B cell (primary cell): ENCODE data around the gene SYT17. TPM values are rescaled to one million over a fixed set of nuclear protein-coding genes. Genes with fewer than 3 reads are reported as not detected.

ENCODE experiments used
- ATAC-seq: fragments of 200-7000 bp; cut with Tn5 transposase; one replicate; pipeline ENCODE4 v1.10.0; 2021; ENCODE audit warnings: low read depth, mild to moderate bottlenecking, moderate number of reproducible peaks, moderate library complexity
- CTCF ChIA-PET: fragments of 350-600 bp; sonication (Branson Sonifier 250); formaldehyde crosslinking; loops from one replicate; lab custom pipeline; 2021; ENCODE audit warnings: antibody characterized with exemption, inconsistent platforms; lab: Charles Lee
- POLR2A ChIA-PET: fragments of 350-600 bp; sonication (Branson Sonifier 250); formaldehyde crosslinking; loops from one replicate; lab custom pipeline; 2021; ENCODE audit warnings: antibody characterized with exemption; lab: Charles Lee
- DNase-seq: peaks from one replicate; pipeline ENCODE4 v3.0.0; 2013
- H2AFZ ChIP-seq: 2 replicates; pipeline ENCODE4 v1.6.1; 2012; ENCODE audit warnings: mild to moderate bottlenecking, low read depth, low read length; ENCODE audit not compliant: insufficient read depth, poor library complexity, severe bottlenecking
- H3K27ac ChIP-seq, 2 donors: 1 replicate in 1 of 2; 2 replicates in 1 of 2; pipeline ENCODE4 v1.5.1; 2012 to 2013; ENCODE audit warnings: low read length in 2 of 2, mild to moderate bottlenecking in 2 of 2, moderate library complexity in 1 of 2
- H3K27me3 ChIP-seq, 4 experiments: fragments of 200-600 bp in 1 of 4; sonication (generic) in 1 of 4; replicated peaks in 1 of 4; 1 replicate in 2 of 4; 2 replicates in 2 of 4; pipeline versions ENCODE4 v1.6.1 to v1.7.0; 2013 to 2016; ENCODE audit warnings: low read length in 3 of 4, mild to moderate bottlenecking in 2 of 4, mixed read lengths in 1 of 4, moderate library complexity in 1 of 4; ENCODE audit not compliant: insufficient read depth in 4 of 4, control insufficient read depth in 3 of 4; ENCODE audit errors: control extremely low read depth in 1 of 4
- H3K36me3 ChIP-seq, 2 experiments: replicated peaks in 1 of 2; 1 replicate in 1 of 2; 2 replicates in 1 of 2; pipeline versions ENCODE4 v1.6.1 to v1.7.1; 2013; ENCODE audit warnings: low read length in 1 of 2; ENCODE audit not compliant: insufficient read depth in 2 of 2, control insufficient read depth in 1 of 2; ENCODE audit errors: control extremely low read depth in 1 of 2, extremely low read depth in 1 of 2
- H3K4me1 ChIP-seq, 2 donors: fragments of 200-600 bp in 1 of 2; sonication (generic) in 1 of 2; 1 replicate in 1 of 2; 2 replicates in 1 of 2; pipeline versions ENCODE4 v1.5.1 to v1.6.1; 2013 to 2017; ENCODE audit warnings: low read length in 2 of 2; ENCODE audit not compliant: control insufficient read depth in 2 of 2, insufficient read depth in 2 of 2
- H3K4me2 ChIP-seq: replicated peaks from 2 replicates; pipeline ENCODE3; 2012; ENCODE audit warnings: mild to moderate bottlenecking, low read depth, low read length; ENCODE audit not compliant: poor library complexity, severe bottlenecking
- H3K4me3 ChIP-seq, 5 experiments: fragments of 200-600 bp in 1 of 5; sonication (generic) in 1 of 5; 1 replicate in 3 of 5; 2 replicates in 2 of 5; pipeline versions ENCODE4 v1.5.1 to v1.7.0; 2011 to 2016; ENCODE audit warnings: low read length in 4 of 5, mild to moderate bottlenecking in 4 of 5, low read depth in 2 of 5, control low read depth in 1 of 5, moderate library complexity in 1 of 5; ENCODE audit not compliant: insufficient read depth in 1 of 5; ENCODE audit errors: control extremely low read depth in 1 of 5, extremely low read depth in 1 of 5
- H3K79me2 ChIP-seq: fragments of 200-600 bp; sonication (generic); one replicate; pipeline ENCODE4 v1.6.0; 2016; ENCODE audit warnings: low read length; ENCODE audit not compliant: control insufficient read depth, insufficient read depth
- H3K9ac ChIP-seq: fragments of 200-600 bp; sonication (generic); 2 replicates; pipeline ENCODE4 v1.6.1; 2017; ENCODE audit warnings: mild to moderate bottlenecking, low read length, moderate library complexity
- H3K9me3 ChIP-seq, 3 donors: one replicate each; pipeline versions ENCODE4 v1.6.1 to v1.7.1; 2013; ENCODE audit warnings: low read length in 2 of 3; ENCODE audit not compliant: control insufficient read depth in 2 of 3, insufficient read depth in 1 of 3; ENCODE audit errors: control extremely low read depth in 1 of 3
- H4K20me1 ChIP-seq: 2 replicates; pipeline ENCODE4 v1.6.0; 2012; ENCODE audit warnings: mild to moderate bottlenecking, low read length; ENCODE audit not compliant: insufficient read depth, control insufficient read depth, poor library complexity, severe bottlenecking
- H3K27ac Mint-ChIP-seq: one replicate; pipeline ENCODE4 v1.8.0; 2021; ENCODE audit warnings: mixed read lengths
- H3K27me3 Mint-ChIP-seq: one replicate; pipeline ENCODE4 v1.8.0; 2021; ENCODE audit warnings: mixed read lengths
- H3K4me1 Mint-ChIP-seq: one replicate; pipeline ENCODE4 v1.8.0; 2021; ENCODE audit warnings: mixed read lengths
- H3K4me3 Mint-ChIP-seq: one replicate; pipeline ENCODE4 v1.8.0; 2021; ENCODE audit warnings: mixed read lengths
- H3K9me3 Mint-ChIP-seq: one replicate; pipeline ENCODE4 v1.8.0; 2022; ENCODE audit warnings: mixed read lengths; ENCODE audit not compliant: insufficient read depth
- CTCF ChIP-seq: fragments of 200-600 bp; IDR thresholded peaks from one replicate; pipeline ENCODE4 v1.8.0; 2022; ENCODE audit warnings: antibody characterized with exemption, mild to moderate bottlenecking
- EZH2 ChIP-seq: IDR thresholded peaks from 2 replicates; pipeline ENCODE4 v1.6.1; 2012; ENCODE audit warnings: borderline replicate concordance, low read depth, mild to moderate bottlenecking, moderate library complexity, low read length; ENCODE audit not compliant: insufficient read depth, poor library complexity, severe bottlenecking
- WGBS: methylation state at CpG from one replicate; pipeline ENCODE4 v1.1.5; 2013; ENCODE audit warnings: missing lambda C conversion rate; ENCODE audit not compliant: insufficient coverage; 5-methylcytosine and 5-hydroxymethylcytosine counted together
- intact Hi-C: fragments of 100-400 bp; cut with micrococcal nuclease; formaldehyde crosslinking; loops from one replicate; pipeline ENCODE4 v1.10.0; 2022
- polyA plus RNA-seq: library from polyadenylated mRNA; depleted of rRNA; stranded (reverse); fragments of >200 nt; gene quantifications from 2 replicates; pipeline ENCODE4 v1.2.3, GENCODE V29; 2012
- total RNA-seq, 2 donors: library from RNA; stranded (reverse); fragments of 120-200 nt in 1 of 2; gene quantifications; 1 replicate in 1 of 2; 2 replicates in 1 of 2; pipeline versions ENCODE4 v1.2.3 to v1.2.4, GENCODE V29; 2013 to 2022

Gene SYT17
- total and polyA plus RNA-seq, 2 donors (not counting 1 experiment from before 2014, with no cell fraction given) = 24.9 to 27.7 TPM

GRCh38 chr16:19170043-19170655 lies 2.1 kb downstream of the SYT17 start:
- Histone ChIP-seq H2AFZ (no peak overlapping the region), H3K4me1 (peaks cover 11 to 35% of the 10 kb centered on the region in 2 donors), H3K27ac (no peak overlapping the region), H3K4me2 (no peak overlapping the region), H3K4me3 (no peak overlapping the region), H3K9ac (no peak overlapping the region), H3K27me3 (peaks cover 0 to 12% (median 0%) of the 10 kb centered on the region in 4 experiments), H3K79me2 (no peaks in the 10 kb centered on the region), H4K20me1 (no peaks in the 10 kb centered on the region), H3K9me3 (no peaks in the 10 kb centered on the region), H3K36me3 (no peaks in the 10 kb centered on the region)
- POLR2A ChIA-PET = no interaction called here
- Mint-ChIP-seq H3K27ac (peak overlapping the region; percentile 50), H3K9me3 (no peaks in the 10 kb centered on the region), H3K4me3 (peak overlapping the region; percentile 81), H3K27me3 (peaks cover 11% of the 10 kb centered on the region), H3K4me1 (peaks cover 43% of the 10 kb centered on the region)
- intact Hi-C loops = no loop called here
- DNase-seq (peak; percentile 11), ATAC-seq (no peak)
- no CpG with 5 or more reads among the region's 7 CpGs for WGBS
- no peak for TF ChIP-seq CTCF
- no peak for TF ChIP-seq EZH2
- CTCF ChIA-PET = interaction anchor here (0.8 to 1.4 kb wide), 2 partner anchors 10 to 84 kb away, joined by 3 to 5 read pairs; no protein-coding TSS in a partner anchor

- TF ChIP-seq EZH2 = no peak
- TF ChIP-seq CTCF = no peak
- H3K4me1 ChIP-seq = peaks cover 11 to 35% of the 10 kb centered on the region in 2 donors
- intact Hi-C loops = no loop called here
- no peak overlapping the region for H2AFZ ChIP-seq
- no peak overlapping the region for H3K4me3 ChIP-seq
- no peaks in the 10 kb centered on the region for H3K9me3 ChIP-seq
- H3K79me2 ChIP-seq = no peaks in the 10 kb centered on the region
- no peak for ATAC-seq
- H3K4me1 Mint-ChIP-seq = peaks cover 43% of the 10 kb centered on the region
- no peak for DNase-seq
- peaks cover 0 to 6% (median 0%) of the 10 kb centered on the region in 4 experiments for H3K27me3 ChIP-seq
- H3K4me3 Mint-ChIP-seq = no peak overlapping the region
- H3K9me3 Mint-ChIP-seq = no peaks in the 10 kb centered on the region
- no peak overlapping the region for H3K9ac ChIP-seq
- no peak overlapping the region for H3K27ac Mint-ChIP-seq
- ChIA-PET CTCF (no interaction called here), POLR2A (interaction anchor here (0.7 kb wide), 1 partner anchor 59 kb away, joined by 3 read pairs; the partner anchor contains the start of gene ITPRIPL2)
- H3K36me3 ChIP-seq = no peaks in the 10 kb centered on the region
- 94% methylated on average over 5 of the region's 12 CpGs for WGBS
- no peak overlapping the region for H3K4me2 ChIP-seq
- H4K20me1 ChIP-seq = no peaks in the 10 kb centered on the region
- H3K27ac ChIP-seq = no peak overlapping the region
- peaks cover 11% of the 10 kb centered on the region for H3K27me3 Mint-ChIP-seq
Measured at GRCh38 chr16:19172098-19172780, 4.2 kb downstream of the SYT17 start.
